Pericardium fibroblast (primary cell): Measurements from ENCODE around the gene OTUD5. TPM values are rescaled to one million over a fixed set of nuclear protein-coding genes. Genes with fewer than 3 reads are reported as not detected.

Experiments used
- total RNA-seq: library from RNA; depleted of rRNA; stranded (reverse); fragments of >200 nt; gene quantifications from 2 replicates; pipeline ENCODE4 v1.2.3, GENCODE V29; 2015

The OTUD5 gene
- total RNA-seq, result 34.2 and 36.8 TPM in 2 replicates

GRCh38 chrX:48957477-48957826, at the start of gene OTUD5:
OTUD5 (minus strand) TSS chrX:48957607; CDS start chrX:48957570, 37 bp downstream.

GRCh38 chrX:49002091-49002935, 44.9 kb upstream of the OTUD5 start, which contains the start of gene GRIPAP1:
GRIPAP1 (minus strand) TSS chrX:49002264; CDS start chrX:49002229, 35 bp downstream.

GRCh38 chrX:48971249-48972219, 14.1 kb upstream of the OTUD5 start, which contains the start of gene KCND1:
KCND1 (minus strand) TSS chrX:48971844; CDS start chrX:48970271, 1,573 bp downstream.

GRCh38 chrX:48918643-48919340, 38.6 kb downstream of the OTUD5 start, which contains the start of gene PIM2:
PIM2 (minus strand) TSS chrX:48919024; CDS start chrX:48918834, 190 bp downstream.

GRCh38 chrX:48911412-48912182, 45.8 kb downstream of the OTUD5 start, which contains the start of gene SLC35A2:
SLC35A2 (minus strand) TSS chrX:48911646; CDS start chrX:48911636, 10 bp downstream.

GRCh38 chrX:48897625-48898306, 59.6 kb downstream of the OTUD5 start, which contains the start of the genes PQBP1 and TIMM17B:
PQBP1 (plus strand) TSS chrX:48897930; CDS start chrX:48898510, 580 bp downstream.
TIMM17B (minus strand) TSS chrX:48897768; CDS start chrX:48897749, 19 bp downstream.

Other genes with a start within 250 kb of the OTUD5 start
- not detected in 2 replicates for gene GLOD5, start 195.9 kb downstream of the OTUD5 start, total RNA-seq
- not detected in 2 replicates for gene GATA1, start 171.0 kb downstream of the OTUD5 start, total RNA-seq
- gene HDAC6, start 155.5 kb downstream of the OTUD5 start, total RNA-seq, result 38.2 and 44.4 TPM in 2 replicates
- gene ERAS, start 131.1 kb downstream of the OTUD5 start, total RNA-seq, result not detected in 2 replicates
- 0.70 and 3.7 TPM in 2 replicates for gene PCSK1N, start 122.0 kb downstream of the OTUD5 start, total RNA-seq
- 20.0 and 35.8 TPM in 2 replicates for gene TIMM17B, start 59.8 kb downstream of the OTUD5 start, total RNA-seq
- 46.7 and 60.4 TPM in 2 replicates for gene PQBP1, start 59.7 kb downstream of the OTUD5 start, total RNA-seq
- gene SLC35A2, start 46.0 kb downstream of the OTUD5 start, total RNA-seq, result 19.9 and 24.0 TPM in 2 replicates
- 0.77 and 3.2 TPM in 2 replicates for gene PIM2, start 38.6 kb downstream of the OTUD5 start, total RNA-seq
- 2.0 and 3.5 TPM in 2 replicates for gene KCND1, start 14.2 kb upstream of the OTUD5 start, total RNA-seq
- gene GRIPAP1, start 44.7 kb upstream of the OTUD5 start, total RNA-seq, result 8.5 and 20.9 TPM in 2 replicates
- 39.6 and 59.0 TPM in 2 replicates for gene TFE3, start 85.8 kb upstream of the OTUD5 start, total RNA-seq
- gene CCDC120, start 101.4 kb upstream of the OTUD5 start, total RNA-seq, result 1.1 and 1.5 TPM in 2 replicates
- gene PRAF2, start 116.4 kb upstream of the OTUD5 start, total RNA-seq, result 38.2 and 38.6 TPM in 2 replicates
- gene WDR45, start 122.3 kb upstream of the OTUD5 start, total RNA-seq, result 54.2 and 77.4 TPM in 2 replicates
- 19.0 and 19.7 TPM in 2 replicates for gene GPKOW, start 166.1 kb upstream of the OTUD5 start, total RNA-seq
- gene MAGIX, start 205.2 kb upstream of the OTUD5 start, total RNA-seq, result 0.93 and 1.0 TPM in 2 replicates
- gene PLP2, start 214.3 kb upstream of the OTUD5 start, total RNA-seq, result 42.6 and 63.9 TPM in 2 replicates
- 7.1 and 15.0 TPM in 2 replicates for gene PRICKLE3, start 228.8 kb upstream of the OTUD5 start, total RNA-seq
- gene SYP, start 242.6 kb upstream of the OTUD5 start, total RNA-seq, result 0.23 and 1.4 TPM in 2 replicates